ENCODE results near the gene EWSR1. TPM values are rescaled to one million over a fixed set of nuclear protein-coding genes. Genes with fewer than 3 reads are reported as not detected.

Gene EWSR1
- total RNA-seq, 4 donors from 2014 or later, result 183 to 203 (median 198) TPM

DNA sequence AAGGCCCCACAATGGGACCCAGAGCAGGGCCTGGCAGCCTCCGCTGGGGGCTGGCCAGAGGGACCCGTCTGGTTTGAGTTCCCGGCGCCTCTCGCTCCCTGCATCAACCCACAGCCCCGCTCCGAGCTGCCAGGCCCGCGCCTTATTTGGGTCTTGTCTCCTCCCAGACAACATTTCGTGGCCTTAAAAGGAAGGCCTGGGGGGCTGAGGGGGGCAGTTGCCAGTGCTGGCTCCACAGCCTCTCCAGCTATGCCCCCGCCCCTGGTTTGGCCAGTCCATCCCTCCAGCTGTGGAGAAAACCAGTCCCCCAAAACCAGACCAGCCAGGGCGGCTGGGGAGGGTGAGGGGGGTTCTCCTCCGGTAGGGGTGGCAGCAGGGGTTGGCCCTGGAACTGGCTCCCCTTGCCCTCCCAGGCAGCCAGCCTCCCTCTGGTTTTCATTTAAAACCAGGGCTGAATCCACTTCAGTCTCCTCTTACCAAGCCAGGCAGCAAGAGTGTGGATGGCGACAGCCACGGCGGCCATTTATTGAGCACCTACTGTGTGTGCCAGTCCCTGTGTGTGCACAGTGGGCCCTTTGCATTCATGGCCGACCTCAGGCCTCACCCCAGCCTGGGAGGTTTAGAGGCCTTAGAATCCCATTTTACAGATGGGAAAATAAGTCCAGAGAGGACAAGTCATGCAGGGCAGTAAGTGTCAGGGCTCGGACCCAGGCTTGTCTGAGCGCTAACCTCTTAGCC lies 43.8 kb upstream of the EWSR1 start:
- Histone ChIP-seq H3K27me3 (no peaks in the 10 kb centered on the region), H3K36me3 (no peaks in the 10 kb centered on the region), H3K27ac (replicated peaks in 1 of 4) (peak overlapping the region in 3 of 4 donors; percentile 30 to 41 (median 35)), H3K4me1 (peaks cover 11 to 40% (median 35%) of the 10 kb centered on the region in 4 donors), H3K4me3 (no peak overlapping the region), H3K9me3 (no peaks in the 10 kb centered on the region)
- WGBS, result 78% methylated on average over 15 of the region's 19 CpGs
- TF ChIP-seq POLR2A (IDR thresholded peaks at IDR 0.05; ENCODE audit: low read depth), result no peak
- TF ChIP-seq, protein P1, sequence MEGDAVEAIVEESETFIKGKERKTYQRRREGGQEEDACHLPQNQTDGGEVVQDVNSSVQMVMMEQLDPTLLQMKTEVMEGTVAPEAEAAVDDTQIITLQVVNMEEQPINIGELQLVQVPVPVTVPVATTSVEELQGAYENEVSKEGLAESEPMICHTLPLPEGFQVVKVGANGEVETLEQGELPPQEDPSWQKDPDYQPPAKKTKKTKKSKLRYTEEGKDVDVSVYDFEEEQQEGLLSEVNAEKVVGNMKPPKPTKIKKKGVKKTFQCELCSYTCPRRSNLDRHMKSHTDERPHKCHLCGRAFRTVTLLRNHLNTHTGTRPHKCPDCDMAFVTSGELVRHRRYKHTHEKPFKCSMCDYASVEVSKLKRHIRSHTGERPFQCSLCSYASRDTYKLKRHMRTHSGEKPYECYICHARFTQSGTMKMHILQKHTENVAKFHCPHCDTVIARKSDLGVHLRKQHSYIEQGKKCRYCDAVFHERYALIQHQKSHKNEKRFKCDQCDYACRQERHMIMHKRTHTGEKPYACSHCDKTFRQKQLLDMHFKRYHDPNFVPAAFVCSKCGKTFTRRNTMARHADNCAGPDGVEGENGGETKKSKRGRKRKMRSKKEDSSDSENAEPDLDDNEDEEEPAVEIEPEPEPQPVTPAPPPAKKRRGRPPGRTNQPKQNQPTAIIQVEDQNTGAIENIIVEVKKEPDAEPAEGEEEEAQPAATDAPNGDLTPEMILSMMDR (IDR thresholded peaks at IDR 0.05), result no peak
- TF ChIP-seq EP300 (IDR thresholded peaks at IDR 0.05), result no peak
- no peak for TF ChIP-seq POLR2AphosphoS5 (IDR thresholded peaks at IDR 0.05)
- intact Hi-C loops (cut with DNase I), result no loop called here
- DNase-seq (ENCODE audit: extremely low spot score), result no peak

DNA sequence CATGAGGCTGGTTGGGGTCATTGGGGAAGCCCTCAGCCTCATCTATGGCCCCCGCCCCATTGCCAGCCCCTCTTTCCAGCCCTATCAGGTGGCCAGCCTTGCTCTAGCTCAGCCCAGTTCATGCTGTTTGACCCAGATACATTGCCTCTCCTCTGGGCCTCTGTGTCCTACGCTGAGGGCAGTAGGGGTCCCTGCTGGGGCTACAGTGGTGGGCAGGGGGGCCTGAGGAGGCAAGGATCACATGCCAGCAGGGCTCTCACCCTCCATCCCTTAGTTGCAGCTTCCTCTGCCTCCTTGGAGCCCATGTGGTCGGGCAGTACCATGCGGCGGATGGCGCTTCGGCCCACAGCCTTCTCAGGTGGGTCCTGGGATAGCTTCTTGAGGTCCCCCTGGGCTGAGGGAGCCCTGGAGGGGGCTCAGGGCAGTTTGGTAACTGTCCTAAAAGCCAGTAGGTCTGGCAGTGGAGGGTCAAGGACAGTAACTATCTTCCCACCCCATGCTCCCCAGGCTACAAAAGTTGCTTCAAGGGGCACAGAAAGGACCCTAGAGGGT lies 43.1 kb upstream of the EWSR1 start:
- intact Hi-C loops (cut with DNase I), result no loop called here
- H3K27ac ChIP-seq (replicated peaks in 1 of 4), result peak overlapping the region in 3 of 4 donors; percentile 32 to 41 (median 35)
- no peak for TF ChIP-seq POLR2AphosphoS5 (IDR thresholded peaks at IDR 0.05)
- no peak for TF ChIP-seq EP300 (IDR thresholded peaks at IDR 0.05)
- TF ChIP-seq POLR2A (IDR thresholded peaks at IDR 0.05; ENCODE audit: low read depth), result no peak
- TF ChIP-seq, protein P1 (IDR thresholded peaks at IDR 0.05), result no peak

DNA sequence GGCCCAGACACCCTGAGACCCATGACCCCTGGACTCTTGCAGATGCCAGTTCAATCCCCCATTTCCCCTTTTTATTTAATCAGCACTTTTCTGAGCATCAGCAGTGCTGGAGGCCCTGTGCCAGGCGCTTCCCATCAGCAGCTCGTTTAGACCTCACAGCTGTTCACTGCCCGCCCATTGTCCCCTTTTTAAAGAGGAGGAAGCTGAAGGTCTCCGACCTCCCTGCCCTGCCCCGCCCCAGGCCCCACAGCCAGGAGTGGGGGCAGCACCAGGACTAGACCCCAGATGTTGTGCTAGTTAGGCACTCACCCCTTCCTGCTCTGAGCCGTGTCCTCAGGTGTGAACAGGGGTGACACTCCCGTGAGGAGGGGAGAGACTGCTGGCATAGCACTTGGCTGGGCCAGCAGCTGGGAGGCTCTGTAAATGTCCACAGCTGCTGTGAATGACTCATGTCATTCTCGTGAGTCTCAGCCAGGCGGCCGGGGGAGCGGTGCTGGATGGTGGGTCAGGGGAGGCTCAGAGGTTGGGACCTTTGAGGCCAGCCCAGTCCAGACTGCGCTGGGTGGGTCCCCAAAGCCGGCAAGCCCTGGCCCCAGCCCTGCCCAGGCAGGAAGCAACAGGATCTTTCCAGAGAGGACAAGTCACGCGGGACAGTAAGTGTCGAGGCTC lies 42.5 kb upstream of the EWSR1 start:
- no peak overlapping the region for H3K4me3 ChIP-seq
- no peaks in the 10 kb centered on the region for H3K36me3 ChIP-seq
- TF ChIP-seq, protein P1 (IDR thresholded peaks at IDR 0.05), result no peak
- TF ChIP-seq POLR2AphosphoS5 (IDR thresholded peaks at IDR 0.05), result peak; percentile 34 to 38
- H3K4me1 ChIP-seq, result peaks cover 11 to 33% (median 31%) of the 10 kb centered on the region in 4 donors
- peak overlapping the region; percentile 32 to 41 (median 37) for H3K27ac ChIP-seq (replicated peaks in 1 of 4)
- H3K9me3 ChIP-seq, result no peaks in the 10 kb centered on the region
- intact Hi-C loops (cut with DNase I), result no loop called here
- no peaks in the 10 kb centered on the region for H3K27me3 ChIP-seq
- DNase-seq (ENCODE audit: extremely low spot score), result no peak
- 42% methylated on average over 9 of the region's 16 CpGs for WGBS

More for the DNA sequence above, 43.1 kb upstream of the EWSR1 start:
- WGBS, result 100% methylated on average over 6 of the region's 7 CpGs
- Histone ChIP-seq H3K4me3 (no peak overlapping the region), H3K9me3 (no peaks in the 10 kb centered on the region), H3K27me3 (no peaks in the 10 kb centered on the region), H3K36me3 (no peaks in the 10 kb centered on the region), H3K4me1 (peaks cover 11 to 39% (median 35%) of the 10 kb centered on the region in 4 donors)
- no peak for DNase-seq (ENCODE audit: extremely low spot score)

DNA sequence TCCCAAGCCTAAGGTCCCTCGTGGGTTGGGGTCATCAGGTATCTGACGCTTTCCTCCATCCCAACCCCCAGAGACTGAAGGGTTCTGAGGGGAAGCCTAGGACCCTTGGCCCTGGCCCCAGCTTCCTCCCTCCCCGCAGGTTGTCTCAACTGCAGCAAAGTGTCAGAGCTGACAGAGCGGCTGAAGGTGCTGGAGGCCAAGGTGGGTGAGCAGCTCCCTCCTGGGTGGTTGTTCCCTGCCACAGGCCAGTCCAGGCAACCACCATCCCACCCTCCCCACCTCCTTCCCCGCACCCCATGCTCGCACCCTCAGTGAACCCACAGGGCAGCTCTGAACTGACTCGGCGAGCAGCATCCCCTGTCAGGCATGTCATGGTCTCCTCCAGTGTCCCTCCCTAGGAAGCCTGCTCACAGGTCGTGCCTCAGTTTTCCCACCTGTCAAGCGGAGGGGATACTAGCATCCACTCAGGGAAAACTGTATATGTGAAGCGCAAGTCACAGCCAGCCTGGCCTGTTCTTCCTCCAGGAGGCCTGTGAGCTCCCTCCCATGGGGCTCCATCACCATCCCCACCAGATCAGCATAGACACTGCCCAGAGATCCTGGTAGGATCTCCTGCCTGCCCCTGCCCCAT lies 41.6 kb upstream of the EWSR1 start:
- DNase-seq (ENCODE audit: extremely low spot score), result no peak
- H3K36me3 ChIP-seq, result no peaks in the 10 kb centered on the region
- no peak overlapping the region for H3K4me3 ChIP-seq
- H3K27me3 ChIP-seq, result no peaks in the 10 kb centered on the region
- H3K4me1 ChIP-seq, result peaks cover 11 to 32% (median 29%) of the 10 kb centered on the region in 4 donors
- WGBS, result 94% methylated on average over 10 of the region's 11 CpGs
- intact Hi-C loops (cut with DNase I), result no loop called here
- no peaks in the 10 kb centered on the region for H3K9me3 ChIP-seq
- TF ChIP-seq EP300 (IDR thresholded peaks at IDR 0.05) (no peak), POLR2A (IDR thresholded peaks at IDR 0.05; ENCODE audit: low read depth) (no peak), POLR2AphosphoS5 (IDR thresholded peaks at IDR 0.05) (no peak)
- TF ChIP-seq, protein P1 (IDR thresholded peaks at IDR 0.05), result no peak
- peak overlapping the region; percentile 35 to 41 (median 38) for H3K27ac ChIP-seq (replicated peaks in 1 of 4)
